Pancreas (tissue), 10 donors: ENCODE data around the gene KDM1A. TPM values are rescaled to one million over a fixed set of nuclear protein-coding genes. Genes with fewer than 3 reads are reported as not detected.

Experiments
- ATAC-seq, 4 donors: fragments of 200-7000 bp; cut with Tn5 transposase; one replicate each; pipeline versions ENCODE4 v1.8.0 to v1.9.1; 2020; ENCODE audit warnings: mild to moderate bottlenecking in 4 of 4, moderate library complexity in 4 of 4
- DNase-seq, 6 donors: peaks; one replicate each; pipeline ENCODE4 v3.0.0-alpha.2; 2020
- FAIRE-seq: peaks from 2 replicates; lab custom pipeline; 2012; peaks lifted over from hg19 to GRCh38; lab: Jason Lieb, UNC
- H3K27ac ChIP-seq, 4 donors: fragments of 200-600 bp; sonication (generic); 1 replicate in 3 of 4; 2 replicates in 1 of 4; pipeline versions ENCODE4 v1.5.0 to v1.8.0; 2020
- H3K27me3 ChIP-seq, 4 donors: fragments of 200-600 bp; one replicate each; pipeline ENCODE4 v1.8.0; 2021
- H3K36me3 ChIP-seq, 3 donors: fragments of 200-600 bp; sonication (generic) in 1 of 3; one replicate each; pipeline versions ENCODE4 v1.5.0 to v1.8.0; 2020 to 2021
- H3K4me1 ChIP-seq, 3 donors: fragments of 200-600 bp; one replicate each; pipeline ENCODE4 v1.8.0; 2021
- H3K4me3 ChIP-seq, 4 donors: fragments of 200-600 bp; sonication (generic) in 2 of 4; one replicate each; pipeline versions ENCODE4 v1.5.0 to v1.8.0; 2020 to 2021
- H3K9me3 ChIP-seq, 4 donors: fragments of 200-600 bp; one replicate each; pipeline ENCODE4 v1.8.0; 2021
- CTCF ChIP-seq, 4 donors: fragments of 200-600 bp; sonication (generic) in 3 of 4; IDR thresholded peaks; one replicate each; pipeline versions ENCODE4 v1.5.0 to v1.8.0; 2021; ENCODE audit warnings: antibody characterized with exemption in 4 of 4
- WGBS, 2 donors: extraction: QIAGEN DNeasy Blood & Tissue Kit; methylation state at CpG; one replicate each; pipeline ENCODE4 v1.1.7; 2013; 5-methylcytosine and 5-hydroxymethylcytosine counted together
- intact Hi-C, 3 donors: fragments of 100-400 bp; cut with DNase I; formaldehyde crosslinking; loops; one replicate each; pipeline versions ENCODE4 v1.11.1 to v1.14.2; 2022
- polyA plus RNA-seq, 2 donors: library from polyadenylated mRNA; stranded (reverse); fragments of 200-250 nt; gene quantifications; one replicate each; pipeline ENCODE4 v1.2.3, GENCODE V29; 2013
- total RNA-seq, 6 donors: library from RNA; stranded (reverse); fragmentation: NEBNext Ultra II Directional in 4 of 6; extraction: Animal tissue kit (Norgen Biotek cat#: 25700) in 4 of 6; gene quantifications; one replicate each; pipeline versions ENCODE4 v1.2.1 to v1.2.4, GENCODE V29; 2021 to 2023
- donor health status: healthy with polysubstance abuse.
- donor health status: DM: no; HTN: no; CAD: no; lungs with moderate emphysema.
- donor health status: DM: no; HTN: no; CAD: no.
- donor health status: control.
- donor health status: control.
- donor health status: Bipolar disorder and iron deficiency.
- donor health status: DM: yes; HTN: yes; CAD: no.
- donor health status: DM: no; HTN: no; CAD: no.
- donor health status: DM: no; HTN: no; CAD: no.
- donor health status: DM: yes; HTN: yes; CAD: no.

The KDM1A gene
- total and polyA plus RNA-seq, 8 donors, result 13.7 to 31.9 (median 22.9) TPM

GRCh38 chr1:23111600-23112535, 92.6 kb downstream of the KDM1A start:
- no peak for DNase-seq
- Histone ChIP-seq H3K4me3 (no peak overlapping the region), H3K27me3 (no peaks in the 10 kb centered on the region), H3K4me1 (peaks cover 0 to 10% (median 4%) of the 10 kb centered on the region in 3 donors), H3K27ac (no peak overlapping the region), H3K36me3 (no peaks in the 10 kb centered on the region), H3K9me3 (no peaks in the 10 kb centered on the region)
- 86 to 91% methylated on average over 6 of the region's 6 CpGs for WGBS, 2 donors
- FAIRE-seq, result no peak
- intact Hi-C loops, result no loop called here
- TF ChIP-seq CTCF (IDR thresholded peaks at IDR 0.05), result no peak
- ATAC-seq, result no peak

GRCh38 chr1:23114424-23115079, 95.3 kb downstream of the KDM1A start:
- H3K27ac ChIP-seq, result no peak overlapping the region
- no peaks in the 10 kb centered on the region for H3K9me3 ChIP-seq
- H3K4me3 ChIP-seq, result no peak overlapping the region
- H3K4me1 ChIP-seq, result peaks cover 0 to 10% (median 4%) of the 10 kb centered on the region in 3 donors
- no peak for DNase-seq
- no peaks in the 10 kb centered on the region for H3K27me3 ChIP-seq
- no peak for TF ChIP-seq CTCF (IDR thresholded peaks at IDR 0.05)
- FAIRE-seq, result no peak
- intact Hi-C loops, result no loop called here
- WGBS, 2 donors, result 85% methylated on average over 6 of the region's 6 CpGs
- no peak for ATAC-seq
- H3K36me3 ChIP-seq, result no peaks in the 10 kb centered on the region

DNA sequence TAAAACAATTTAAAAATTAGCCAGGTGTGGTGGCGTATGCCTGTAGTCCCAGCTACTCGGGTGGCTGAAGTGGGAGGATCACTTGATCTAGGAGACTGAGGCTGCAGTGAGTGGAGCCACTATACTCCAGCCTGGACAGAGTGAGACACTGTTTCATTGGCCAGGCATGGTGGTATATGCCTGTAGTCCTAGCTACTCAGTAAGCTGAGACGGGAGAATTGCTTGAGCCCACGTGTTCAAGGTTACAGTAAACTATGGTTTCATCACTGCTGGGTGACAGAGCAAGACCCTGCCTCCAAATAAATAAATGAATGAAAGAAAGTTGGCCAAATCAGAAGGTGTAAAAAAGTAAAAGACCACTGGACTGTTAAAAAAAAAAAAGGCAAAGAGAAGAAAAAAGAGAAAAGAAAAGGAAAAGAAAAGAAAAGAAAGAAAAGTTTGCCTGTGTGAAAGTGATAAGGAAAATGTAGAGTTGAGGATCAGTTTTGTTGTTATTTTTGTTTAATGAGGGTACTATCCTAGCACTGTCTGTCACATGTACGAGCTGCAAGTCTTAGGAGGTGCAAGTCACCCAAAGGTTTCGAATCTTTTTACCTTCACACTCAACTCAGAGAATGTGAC, 97.1 kb downstream of the KDM1A start:
- WGBS, 2 donors, result 82 to 86% methylated on average over 6 of the region's 6 CpGs
- intact Hi-C loops, result no loop called here
- no peak overlapping the region for H3K27ac ChIP-seq
- H3K9me3 ChIP-seq, result no peaks in the 10 kb centered on the region
- FAIRE-seq (no peak), DNase-seq (no peak), ATAC-seq (no peak)
- no peaks in the 10 kb centered on the region for H3K27me3 ChIP-seq
- no peak overlapping the region for H3K4me3 ChIP-seq
- no peaks in the 10 kb centered on the region for H3K36me3 ChIP-seq
- TF ChIP-seq CTCF (IDR thresholded peaks at IDR 0.05), result no peak
- peaks cover 0 to 10% (median 4%) of the 10 kb centered on the region in 3 donors for H3K4me1 ChIP-seq

DNA sequence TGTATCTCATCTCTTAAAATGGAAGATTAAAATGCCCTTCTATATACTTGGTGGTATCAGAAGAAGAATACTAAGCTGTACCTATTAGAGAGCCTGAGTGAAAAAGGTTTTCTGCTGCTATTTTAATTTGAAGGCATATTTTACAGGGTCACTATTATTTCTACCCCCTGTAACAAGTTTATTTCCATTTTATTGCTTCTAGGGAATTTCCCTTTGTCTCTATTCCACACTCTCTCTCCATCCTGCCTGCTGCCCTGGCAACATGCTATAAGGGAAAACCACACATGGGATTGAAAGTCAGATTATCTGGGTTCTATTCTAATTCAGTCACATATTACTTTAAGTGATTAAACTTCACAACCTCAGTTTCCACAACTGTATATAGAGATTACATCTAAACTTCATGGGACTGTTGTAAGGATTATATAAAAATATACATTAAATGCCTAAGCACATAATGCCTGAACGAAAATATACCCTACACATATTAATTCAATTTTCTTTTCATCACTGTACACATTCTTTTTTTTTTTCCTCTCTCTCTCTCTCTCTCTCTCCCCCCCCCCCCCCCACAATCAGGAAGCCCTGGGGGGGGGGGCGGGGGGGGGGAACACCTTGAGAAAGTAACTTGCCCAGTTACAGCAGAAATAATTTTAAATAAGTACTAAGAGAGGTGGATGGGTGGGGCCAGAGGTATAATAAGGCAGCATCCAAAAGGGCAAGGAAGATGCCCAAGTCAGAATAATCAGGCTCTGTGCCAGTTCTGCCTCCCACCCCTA, 97.8 kb downstream of the KDM1A start:
- no peaks in the 10 kb centered on the region for H3K9me3 ChIP-seq
- H3K27ac ChIP-seq, result no peak overlapping the region
- WGBS, 2 donors, result 52 to 64% methylated on average over 2 of the region's 2 CpGs
- no peak for DNase-seq
- H3K36me3 ChIP-seq, result no peaks in the 10 kb centered on the region
- no peak for FAIRE-seq
- no peaks in the 10 kb centered on the region for H3K27me3 ChIP-seq
- intact Hi-C loops, result no loop called here
- peaks cover 0 to 13% (median 6%) of the 10 kb centered on the region in 3 donors for H3K4me1 ChIP-seq
- no peak for ATAC-seq
- TF ChIP-seq CTCF (IDR thresholded peaks at IDR 0.05), result no peak
- no peak overlapping the region for H3K4me3 ChIP-seq
